ENCODE results near the gene PCSK4.

DNA sequence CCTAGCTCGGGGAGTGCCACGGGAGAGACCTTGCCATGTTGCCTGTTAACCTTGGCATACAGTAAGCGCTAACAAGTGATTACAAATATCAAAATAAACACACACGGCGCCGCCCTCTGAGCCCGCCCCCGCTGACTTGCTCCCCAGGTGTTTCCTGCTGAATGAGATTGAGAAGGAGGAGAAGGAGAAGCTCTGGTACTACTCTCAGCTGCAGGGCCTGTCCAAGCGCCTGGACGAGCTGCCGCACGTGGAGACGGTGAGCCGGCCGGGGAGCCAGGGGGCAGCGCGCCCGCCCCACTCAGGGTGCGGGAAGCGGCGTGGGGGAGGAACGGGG lies 35.2 kb downstream of the PCSK4 start:
- TF ChIP-seq CTCF (conservative IDR thresholded peaks at IDR 0.05 in 1 of 2, IDR thresholded peaks at IDR 0.05 in 1 of 2; ENCODE audit: extremely low read depth in 1 of 2, insufficient read depth in 1 of 2, low read depth in 1 of 2, low read length in 2 of 2) (no peak), EZH2 (IDR thresholded peaks at IDR 0.05; ENCODE audit: borderline replicate concordance, low read length) (no peak)

Data from mammary epithelial cell (primary cell).